Amniotic stem cell (primary cell): Measurements from ENCODE around the gene SERTAD4.
"Not testable (repeated sequence)": the region's sequence is repeated elsewhere in the genome, so short reads cannot be mapped to it uniquely, and the experiment has no call there.

Experiments
- DNase-seq: peaks from one replicate; lab custom pipeline; 2025; lab: John Stamatoyannopoulos, UW

SERTAD4 gene

DNA sequence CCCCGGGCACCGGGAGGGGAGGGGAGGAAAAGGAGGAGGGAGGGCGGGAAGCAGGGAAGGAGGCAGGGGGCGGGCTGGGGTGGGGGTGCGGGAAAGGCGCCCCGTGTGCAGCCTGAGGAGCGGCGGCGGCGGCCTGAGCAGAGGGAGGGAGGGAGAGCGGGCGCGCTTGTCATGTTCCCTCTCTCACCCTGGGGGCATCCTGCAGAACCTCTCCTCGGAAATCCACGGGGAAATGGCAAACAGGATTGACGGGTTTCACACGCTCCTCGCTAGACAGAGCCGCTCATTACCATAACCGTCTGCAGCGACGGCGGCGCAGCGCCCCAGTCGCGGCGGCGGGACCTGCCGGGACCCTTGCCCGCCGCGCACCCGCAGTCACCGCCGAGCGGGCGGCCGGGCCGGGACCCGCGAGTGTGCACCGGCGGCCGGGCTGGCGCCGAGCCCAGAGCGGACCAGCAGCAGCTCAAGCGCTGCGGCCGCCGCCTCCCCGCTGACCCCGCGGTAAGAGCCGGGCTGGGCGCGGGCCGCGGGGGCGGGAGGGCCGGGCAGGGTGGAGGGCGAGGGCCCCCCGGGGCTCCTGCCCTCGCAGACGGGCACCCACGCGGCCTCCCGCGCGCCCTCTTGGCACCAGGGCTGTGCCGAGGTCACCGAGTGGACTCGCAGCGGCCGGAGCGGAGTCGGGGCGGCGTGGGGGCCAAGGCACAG is at the start of gene SERTAD4:
Gene SERTAD4, plus strand, starts transcription at position 286 of the 705 bp plus-strand sequence. CDS start 5,165 bp downstream, outside the sequence.
- DNase-seq, result peak; percentile 20

DNA sequence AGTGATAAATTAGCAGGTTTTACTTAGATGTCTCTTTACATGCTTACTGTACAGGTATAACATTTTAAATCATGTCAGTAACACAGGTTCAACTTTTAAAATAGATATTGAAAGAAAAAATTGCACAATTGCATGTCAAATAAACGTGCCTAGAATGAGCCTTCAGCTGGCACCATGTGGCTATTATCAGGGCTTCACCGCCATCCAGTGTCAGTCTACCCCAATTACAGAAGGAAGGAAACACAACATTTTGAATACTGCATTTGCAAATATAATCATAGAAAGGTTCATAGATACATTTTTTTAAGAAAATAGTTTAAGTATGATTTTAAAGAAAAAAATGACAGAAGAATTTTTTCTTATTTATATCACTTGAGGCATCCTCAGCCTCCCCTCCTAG is 47.5 kb upstream of the SERTAD4 start:
- no peak for DNase-seq

DNA sequence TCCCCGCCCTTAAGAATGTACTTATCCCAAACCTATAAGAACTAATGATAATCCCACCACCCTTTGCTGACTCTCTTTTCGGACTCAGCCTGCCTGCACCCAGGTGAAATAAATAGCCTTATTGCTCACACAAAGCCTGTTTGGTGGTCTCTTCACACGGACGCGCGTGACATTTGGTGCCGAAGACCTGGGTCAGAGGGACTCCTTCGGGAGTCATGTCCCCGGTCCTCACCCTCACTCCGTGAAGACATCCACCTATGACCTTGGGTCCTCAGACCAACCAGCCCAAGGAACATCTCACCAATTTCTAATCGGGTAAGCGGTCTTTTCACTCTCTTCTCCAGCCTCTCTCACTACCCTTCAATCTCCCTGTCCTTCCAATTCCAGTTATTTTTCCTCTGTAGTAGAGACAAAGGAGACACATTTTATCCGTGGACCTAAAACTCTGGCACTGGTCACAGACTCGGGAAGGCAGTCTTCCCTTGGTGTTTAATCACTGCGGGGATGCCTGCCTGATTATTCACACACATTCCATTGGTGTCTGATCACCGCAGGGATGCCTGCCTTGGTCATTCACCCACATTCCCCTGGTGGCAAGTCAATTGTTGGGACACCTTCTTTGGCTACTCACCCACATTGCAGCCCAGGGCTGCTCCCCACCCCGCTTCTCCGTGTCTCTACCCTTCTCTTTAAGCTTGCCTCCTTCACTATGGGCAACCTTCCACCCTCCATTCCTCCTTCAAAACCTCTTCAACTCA is 44.6 kb upstream of the SERTAD4 start:
- peak; percentile 42 for DNase-seq

DNA sequence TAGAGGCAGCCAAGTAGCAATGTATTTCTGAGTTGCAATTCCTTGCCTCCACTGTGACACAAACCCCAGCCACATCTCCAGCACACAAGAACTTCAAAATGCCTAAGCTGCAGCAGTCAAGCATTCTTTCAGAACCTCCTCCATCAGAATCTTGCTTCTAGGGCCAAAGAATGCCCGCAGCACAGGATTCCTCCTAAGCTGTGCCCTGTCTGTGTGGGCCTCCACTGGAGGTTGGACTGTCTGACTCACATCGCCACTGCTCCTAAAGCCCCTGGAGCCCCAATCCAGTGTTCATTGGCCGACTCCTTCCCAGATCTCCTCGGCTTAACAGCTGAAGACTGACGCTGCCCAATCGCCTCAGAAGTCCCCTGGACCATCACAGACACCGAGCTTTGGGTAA is 43.2 kb upstream of the SERTAD4 start:
- no peak for DNase-seq

DNA sequence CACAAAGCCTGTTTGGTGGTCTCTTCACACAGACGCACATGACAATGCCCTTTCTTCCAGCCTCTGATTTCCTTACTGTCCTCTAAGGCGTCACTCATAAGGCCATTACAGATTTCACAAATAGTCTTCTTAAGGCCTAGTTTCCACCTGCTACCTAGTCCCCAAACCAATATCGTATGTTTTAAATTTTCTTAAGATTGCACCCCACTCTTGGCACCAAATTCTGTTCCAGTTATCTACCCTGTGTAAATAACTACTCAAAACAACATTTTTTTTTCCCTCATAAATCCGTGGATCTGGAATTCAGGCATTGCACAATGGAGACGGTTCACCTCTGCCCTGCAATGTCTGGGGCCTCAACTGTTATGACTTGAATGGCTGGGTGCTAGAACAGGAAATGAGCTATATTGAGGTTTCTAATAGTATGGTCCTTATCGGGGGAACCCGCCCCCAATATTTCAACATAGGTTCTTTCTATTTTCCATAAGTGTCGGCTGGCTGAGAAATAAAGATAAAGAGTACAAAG is 36.9 kb upstream of the SERTAD4 start:
- DNase-seq, result no peak

DNA sequence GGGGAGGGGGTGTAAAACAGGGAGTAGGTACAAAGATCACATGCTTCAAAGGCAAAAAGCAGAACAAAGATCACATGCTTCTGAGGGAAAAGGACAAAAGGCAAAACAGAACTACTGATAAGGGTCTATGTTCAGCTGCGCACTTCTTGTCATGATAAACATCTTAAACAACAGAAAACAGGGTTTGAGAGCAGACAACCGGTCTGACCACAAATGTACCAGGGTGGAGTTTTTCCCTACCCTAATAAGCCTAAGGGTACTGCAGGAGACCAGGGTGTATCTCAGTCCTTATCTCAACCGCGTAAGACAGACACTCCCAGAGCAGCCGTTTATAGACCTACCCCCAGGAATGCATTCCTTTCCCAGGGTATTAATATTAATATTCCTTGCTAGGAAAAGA is 36.3 kb upstream of the SERTAD4 start:
- not testable (repeated sequence) for DNase-seq

DNA sequence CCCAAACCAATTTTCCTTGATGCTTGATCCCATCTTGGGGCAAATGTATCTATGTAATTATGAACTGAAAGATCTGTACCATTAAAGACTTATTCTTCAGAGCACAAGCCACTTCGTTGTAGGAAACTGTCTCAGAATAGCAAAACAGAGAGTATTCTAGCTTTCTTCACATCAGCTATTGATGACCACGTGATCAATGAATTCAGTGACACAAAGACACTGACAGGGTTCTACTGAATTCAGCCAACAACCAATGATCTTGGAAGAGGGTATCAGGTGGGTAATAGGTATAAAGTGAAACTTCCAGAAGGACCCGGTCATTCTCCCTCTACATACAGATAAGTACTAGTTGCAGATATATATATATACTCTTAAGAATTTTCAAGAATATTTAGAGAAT is 33.8 kb upstream of the SERTAD4 start:
- no peak for DNase-seq

DNA sequence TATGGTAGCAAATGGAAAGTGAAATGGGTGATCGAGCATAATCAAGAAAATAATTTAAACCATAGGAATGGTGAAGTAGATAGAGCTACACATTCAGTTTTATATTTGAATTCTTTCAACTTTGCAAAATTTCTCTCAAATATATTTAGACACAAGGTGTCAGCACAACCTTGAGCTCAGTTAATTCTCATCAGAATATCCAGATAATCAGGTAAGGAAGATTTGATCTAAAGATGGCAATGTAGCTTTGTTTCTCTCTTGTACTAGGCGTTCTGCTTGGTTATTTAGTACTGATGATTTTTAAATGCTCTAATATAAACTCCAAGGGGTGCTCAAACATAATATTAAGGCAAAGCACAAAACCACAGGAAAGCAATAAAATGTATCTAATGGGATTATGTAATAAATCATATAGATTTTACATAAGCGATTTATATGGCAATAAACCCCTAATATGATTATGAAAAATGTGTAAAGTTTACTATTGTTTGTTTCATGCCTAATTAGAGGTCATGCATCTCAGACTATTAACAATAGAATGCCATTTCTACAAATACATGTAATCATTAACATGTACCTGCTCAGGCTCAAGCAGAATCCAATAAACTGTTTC is 32.4 kb upstream of the SERTAD4 start:
- DNase-seq, result no peak

DNA sequence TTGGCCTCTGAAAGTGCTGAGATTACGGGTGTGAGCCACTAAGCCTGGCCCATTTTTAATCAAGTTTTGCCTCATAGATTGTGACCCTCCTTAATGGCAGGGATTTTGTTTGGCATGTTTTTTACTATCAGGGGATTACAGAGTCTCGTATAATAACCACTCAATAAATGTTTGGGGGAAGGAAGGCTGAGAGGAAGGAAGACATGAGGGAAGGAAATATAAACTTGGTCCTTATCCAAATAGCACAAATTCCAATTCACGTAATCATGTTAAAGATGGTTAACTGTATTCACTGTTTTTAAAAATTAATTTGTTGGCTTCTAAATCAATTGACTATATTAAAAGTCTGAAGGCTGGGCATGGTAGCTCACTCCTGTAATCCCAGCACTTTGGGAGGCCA is 30.9 kb upstream of the SERTAD4 start:
- no peak for DNase-seq

DNA sequence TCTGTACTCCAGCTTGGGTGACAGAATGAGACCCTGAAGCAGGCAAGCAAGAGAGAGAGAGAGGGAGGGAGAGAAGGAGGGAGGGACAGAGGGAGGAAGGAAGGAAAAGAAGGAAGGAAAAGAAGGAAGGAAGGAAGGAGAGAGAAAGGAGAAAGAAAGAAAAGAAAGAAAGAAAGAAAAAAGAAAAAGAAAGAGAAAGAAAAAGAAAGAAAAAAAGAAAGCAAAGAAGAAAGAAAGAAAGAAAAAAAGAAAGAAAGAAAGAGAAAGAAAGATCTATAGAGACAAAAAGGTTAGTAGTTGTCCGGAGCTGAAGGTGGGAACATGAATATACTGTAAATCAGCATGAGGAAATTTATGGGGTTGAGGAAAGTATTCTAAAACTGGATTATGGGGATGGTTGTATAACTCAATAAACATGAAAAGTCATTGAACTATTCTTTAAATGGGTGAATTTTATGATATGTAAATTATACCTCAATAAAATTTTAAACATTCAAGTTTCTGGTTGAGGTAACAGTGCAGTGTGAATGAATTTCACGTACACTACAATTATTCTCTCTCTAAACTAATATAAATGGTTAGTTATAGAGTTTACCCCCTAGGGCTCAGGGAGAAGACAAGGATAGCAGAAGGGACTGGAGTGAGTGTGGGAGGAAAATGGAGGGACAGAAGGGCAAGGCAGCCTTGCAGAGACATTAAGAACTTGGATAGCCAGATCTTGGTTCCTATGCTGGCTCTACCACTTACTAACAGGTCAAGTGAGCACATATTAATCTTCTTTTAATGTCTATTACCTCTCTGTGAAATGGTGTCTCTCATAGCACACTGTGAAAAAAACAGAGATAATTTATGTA is 24.8 kb upstream of the SERTAD4 start:
- no peak for DNase-seq

DNA sequence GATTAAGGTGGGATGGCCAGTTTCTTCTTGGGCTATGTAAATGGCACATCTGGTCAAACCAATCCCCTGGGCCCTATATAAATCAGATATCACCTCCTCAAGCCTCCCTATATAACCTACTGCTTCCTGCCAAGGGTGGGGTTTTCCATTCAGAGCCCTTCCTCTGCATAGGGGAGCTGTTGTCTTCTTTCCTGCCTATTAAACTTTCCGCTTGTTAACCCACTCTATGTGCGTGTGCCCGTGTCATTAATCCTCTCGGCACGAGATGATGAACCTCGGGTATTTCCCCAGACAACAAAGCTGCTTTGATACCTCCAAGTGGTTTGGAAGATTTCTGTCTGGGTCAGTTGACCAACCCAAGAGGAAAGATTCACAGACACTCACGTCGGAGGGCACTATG is 19.3 kb upstream of the SERTAD4 start:
- no peak for DNase-seq

DNA sequence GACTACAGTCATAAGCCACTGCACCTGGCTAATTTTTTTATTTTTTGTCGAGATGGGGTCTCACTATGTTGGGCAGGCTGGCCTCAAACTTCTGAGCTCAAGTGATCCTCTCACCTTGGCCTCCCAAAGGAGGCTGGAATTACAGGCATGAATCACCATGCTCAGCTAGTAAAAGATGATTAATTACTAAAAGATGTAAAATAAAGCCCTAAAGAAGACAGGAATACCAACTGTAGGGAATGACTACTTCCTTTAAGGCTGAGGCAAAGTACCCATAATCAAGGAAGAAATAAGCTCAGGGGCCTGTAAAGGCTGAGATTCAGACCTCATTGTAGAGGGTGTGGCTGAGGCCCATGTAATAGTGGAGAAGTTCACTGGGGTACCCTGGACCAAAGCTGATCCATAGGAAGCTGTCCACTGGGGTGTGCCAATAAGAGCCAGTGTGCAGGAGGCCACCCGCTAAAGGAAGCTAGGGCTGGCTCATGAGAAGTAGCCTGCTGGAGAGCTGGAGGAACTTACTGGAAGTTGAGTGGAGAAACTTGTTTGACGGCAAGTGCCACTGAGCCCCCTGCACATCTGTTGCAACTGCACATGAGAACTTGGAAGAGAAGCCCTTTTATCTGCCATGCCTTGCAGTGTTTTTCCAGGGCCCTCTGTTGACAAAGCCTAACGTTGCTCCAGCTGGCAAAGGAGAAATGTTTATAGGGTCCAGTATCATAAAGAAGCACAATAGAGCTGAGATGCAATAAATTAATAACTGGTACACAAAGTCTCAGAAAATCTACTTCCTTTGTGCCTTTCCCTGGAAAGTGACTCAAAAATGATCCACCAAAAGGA is 17.8 kb upstream of the SERTAD4 start:
- DNase-seq, result no peak

DNA sequence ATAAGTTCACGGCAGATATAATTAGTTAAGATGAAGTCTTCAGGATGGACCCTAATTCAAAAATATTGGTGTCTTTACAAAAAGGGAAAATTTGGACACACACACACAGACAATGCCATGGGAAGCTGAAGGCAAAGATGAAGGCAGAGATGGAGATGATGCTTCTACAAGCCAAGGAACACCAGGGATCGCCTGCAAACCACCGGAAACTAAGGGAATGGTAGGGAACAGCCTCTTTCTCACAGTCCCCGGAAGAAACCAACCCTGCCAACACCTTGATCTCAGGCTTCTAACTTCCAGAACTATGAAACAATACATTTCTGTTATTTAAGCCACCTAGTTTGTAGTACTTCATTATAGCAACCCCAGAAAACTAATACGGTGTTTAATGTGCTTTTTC is 15.1 kb upstream of the SERTAD4 start:
- no peak for DNase-seq

DNA sequence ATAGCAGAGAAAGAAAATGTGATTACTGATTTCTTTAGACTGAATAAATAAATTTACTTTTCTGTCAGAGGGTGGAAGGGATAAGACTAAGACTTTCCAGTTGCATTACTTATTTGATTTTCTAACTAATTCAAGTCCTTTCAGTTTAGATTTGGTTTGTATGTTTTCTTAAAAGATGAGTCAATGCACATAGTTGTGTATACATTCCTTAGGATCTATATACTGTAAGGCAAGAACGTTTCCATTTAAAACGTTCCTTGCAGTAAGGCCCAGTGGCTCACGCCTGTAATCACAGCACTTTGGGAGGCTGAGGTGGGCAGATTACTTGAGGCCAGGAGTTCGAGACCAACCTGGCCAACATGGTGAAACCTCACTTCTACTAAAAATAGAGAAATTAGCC is 14.5 kb upstream of the SERTAD4 start:
- peak; percentile 9 for DNase-seq

DNA sequence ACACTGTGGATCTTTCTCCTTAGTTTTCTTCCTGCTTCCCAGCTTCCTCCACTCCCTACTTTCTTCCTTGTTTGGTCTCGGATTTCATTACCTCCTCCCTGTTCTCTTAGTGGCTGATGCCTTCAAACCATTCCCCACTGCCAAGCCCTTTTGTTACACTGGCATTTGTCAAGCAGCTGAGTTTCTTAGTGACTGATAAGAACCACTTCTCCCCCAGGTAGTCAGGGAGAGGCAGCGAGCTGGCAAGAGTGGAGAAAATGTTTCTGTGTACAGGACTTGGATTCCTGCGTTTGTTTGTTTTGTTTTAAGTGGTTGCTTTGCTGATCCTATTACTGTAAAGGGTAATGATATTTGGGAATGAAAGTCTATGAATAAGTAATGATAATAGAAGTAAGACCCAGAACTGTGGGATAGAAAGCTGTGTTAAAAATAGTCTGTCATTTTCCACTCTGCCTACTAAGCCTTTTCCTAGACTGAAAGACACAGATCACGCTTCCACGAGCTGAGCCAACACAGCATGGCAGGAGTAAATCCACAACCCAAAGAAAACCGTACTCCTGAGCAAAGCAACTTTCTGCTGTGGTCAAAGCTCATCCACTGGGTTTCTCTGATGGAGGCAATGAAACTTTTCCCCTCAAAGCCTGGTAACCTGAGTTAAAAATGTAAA is 10.1 kb upstream of the SERTAD4 start:
- no peak for DNase-seq

DNA sequence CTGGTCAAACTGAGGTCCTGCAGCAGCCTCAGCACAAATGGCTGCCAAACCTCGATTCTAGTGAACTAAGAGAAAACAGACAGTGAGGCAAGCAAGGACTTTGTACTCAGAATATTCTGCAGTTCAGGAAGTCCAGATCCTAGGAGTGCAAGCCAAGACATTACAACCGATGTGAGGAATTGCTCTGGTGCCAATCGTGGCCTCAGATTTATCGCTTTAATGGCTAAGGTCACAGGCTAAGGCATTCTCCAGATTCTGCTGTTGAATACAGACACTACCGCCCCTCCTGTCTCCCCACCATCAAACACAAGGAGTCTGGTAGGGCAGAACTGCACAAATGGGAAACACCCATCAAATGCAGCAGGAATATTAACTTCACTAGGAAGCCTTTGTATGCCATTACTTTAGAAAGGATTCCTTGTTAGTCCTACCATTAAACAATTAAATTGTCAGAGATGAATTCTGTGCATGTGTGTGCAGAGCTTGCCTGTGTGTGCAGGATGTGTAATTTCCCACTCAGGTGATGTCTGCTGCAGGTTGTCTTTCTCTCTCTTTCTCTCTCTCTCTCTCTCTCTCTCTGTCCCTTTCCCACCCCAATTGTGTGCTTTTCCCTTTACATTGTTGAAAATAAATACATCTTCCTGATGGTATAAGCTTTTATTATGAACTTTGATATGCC is 9.2 kb upstream of the SERTAD4 start:
- no peak for DNase-seq

DNA sequence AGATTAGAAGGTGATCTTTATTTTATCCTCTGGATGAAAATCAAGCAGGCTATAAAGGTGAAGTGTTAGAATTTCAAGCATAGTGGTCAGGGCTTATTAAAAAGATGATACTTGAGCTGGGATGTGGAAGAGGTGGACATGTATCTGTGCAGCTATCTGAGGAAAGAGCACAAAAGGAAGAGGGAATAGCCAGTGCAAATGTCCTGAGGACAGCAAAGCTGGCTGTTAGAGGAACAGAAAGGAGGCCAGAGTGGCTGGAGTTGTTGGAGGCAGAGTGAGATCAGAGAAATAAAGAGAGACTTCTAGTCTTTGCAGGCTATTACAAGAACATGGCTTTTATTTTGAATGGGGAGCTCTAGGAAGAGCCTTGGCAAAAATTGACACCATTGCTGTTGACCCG is 4.4 kb upstream of the SERTAD4 start:
- DNase-seq, result no peak

DNA sequence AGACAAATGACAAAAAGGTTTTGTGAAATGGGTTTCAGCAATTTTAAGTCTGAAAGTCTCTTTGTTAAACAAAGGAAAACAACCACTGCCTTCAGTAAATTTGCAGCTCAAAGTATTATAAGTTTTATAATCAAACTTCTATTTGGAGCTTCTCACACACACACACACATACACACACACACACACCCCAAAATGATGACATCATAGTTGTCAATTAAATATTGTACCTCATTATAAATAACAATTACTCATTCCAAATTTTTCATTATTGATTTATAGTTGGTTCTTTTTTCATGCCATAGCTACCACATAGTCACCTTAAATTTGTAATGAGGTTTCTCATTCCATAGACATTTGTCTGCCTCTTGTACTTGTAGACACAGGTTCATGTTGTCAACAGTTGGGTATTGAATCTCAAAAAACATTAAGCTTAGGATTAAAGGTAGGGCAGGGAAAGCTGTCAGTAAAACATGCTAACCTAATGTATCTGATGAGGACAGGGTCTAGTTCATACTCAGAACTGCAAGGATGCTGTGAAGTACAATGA is 2.4 kb upstream of the SERTAD4 start:
- DNase-seq, result no peak

DNA sequence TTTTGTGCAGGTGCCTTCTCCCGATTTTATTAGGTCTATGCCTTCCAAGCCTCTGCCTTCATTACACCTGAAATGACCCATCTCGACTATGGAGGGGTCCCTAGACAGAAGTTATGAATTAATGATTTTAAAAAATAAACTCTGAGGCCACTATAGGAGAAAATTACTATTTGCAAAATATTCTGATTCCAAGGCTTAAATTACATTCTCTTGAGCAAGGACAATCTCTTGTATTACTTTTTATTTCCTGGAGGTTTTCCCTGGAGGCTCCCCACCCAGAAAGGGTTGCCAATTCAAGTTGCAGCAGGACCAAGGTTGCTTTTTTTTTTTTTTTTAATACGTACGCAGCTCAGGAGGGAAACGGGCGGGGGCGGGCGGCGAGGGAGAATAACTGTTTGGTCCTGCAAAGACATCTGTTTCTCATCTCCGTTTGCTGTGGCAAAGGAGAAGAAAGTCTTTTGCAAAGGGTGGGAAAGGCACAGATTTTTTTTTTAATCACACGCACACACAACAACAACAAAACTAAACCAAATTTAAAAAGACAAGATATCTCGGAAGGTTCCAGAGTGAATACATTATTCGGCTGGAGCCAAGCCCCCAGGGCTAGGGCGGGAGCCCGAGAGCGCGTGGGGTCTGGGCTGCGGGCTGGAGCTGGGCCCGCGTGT is 618 bp upstream of the SERTAD4 start:
- peak; percentile 56 for DNase-seq
